ENCODE data around the gene PTPRN2.

Gene PTPRN2

DNA sequence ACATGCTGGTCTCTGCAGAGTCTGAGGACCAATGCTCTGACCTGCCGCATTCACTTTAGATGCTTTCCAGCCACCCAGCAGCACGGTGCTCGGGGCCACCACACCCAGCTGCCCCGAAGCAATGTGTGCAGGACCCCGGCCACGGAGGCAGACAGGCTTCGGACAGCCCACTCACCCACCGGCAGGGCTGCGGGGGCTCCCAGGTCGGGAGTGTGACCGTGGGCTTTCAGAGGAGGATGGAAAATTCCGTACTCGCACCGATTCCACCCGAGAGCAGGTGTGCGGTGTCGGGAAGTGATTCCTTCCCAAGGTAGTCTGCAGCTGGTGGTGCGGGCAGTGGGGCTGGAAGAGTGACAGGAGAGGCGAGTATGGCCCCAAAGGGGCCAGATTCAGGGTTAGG lies 1059.9 kb downstream of the PTPRN2 start:
- no peak overlapping the region for H3K4me3 ChIP-seq (ENCODE audit: low read depth, low read length)

DNA sequence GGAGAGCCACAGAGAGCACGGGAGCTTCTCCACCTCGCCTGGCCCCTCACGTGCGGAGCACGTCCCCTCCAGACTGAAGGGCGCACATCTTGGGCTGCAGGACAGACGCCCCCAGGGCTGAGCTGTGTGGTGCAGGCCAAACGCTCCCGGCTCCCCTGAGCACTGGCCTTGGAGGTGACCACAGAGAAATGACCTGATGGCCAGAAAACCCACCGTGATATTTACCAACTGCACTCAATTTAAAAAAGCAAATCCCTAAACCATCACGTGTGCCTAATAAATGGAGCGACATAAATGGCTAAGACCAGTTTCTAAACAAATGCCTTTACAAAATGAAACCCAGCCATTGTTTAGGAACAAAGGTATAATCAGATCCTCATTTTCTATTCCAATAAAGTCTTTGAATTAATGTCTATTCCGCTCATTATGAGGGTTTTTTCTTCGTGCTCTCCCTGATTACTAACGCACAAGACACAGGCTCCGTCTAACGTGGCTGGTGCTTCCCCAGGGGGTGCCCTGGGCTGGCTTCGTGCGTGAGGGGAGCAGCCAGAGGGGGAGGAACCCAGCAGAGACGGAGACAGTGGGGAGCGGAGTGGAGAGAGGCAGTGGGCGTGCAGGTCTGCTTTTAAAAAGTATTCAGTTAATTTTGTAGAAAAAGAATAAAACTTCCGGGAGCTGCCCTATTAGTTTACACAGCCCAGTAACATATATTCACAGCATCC lies 1060.5 kb downstream of the PTPRN2 start:
- no peak overlapping the region for H3K4me3 ChIP-seq (ENCODE audit: low read depth, low read length)

DNA sequence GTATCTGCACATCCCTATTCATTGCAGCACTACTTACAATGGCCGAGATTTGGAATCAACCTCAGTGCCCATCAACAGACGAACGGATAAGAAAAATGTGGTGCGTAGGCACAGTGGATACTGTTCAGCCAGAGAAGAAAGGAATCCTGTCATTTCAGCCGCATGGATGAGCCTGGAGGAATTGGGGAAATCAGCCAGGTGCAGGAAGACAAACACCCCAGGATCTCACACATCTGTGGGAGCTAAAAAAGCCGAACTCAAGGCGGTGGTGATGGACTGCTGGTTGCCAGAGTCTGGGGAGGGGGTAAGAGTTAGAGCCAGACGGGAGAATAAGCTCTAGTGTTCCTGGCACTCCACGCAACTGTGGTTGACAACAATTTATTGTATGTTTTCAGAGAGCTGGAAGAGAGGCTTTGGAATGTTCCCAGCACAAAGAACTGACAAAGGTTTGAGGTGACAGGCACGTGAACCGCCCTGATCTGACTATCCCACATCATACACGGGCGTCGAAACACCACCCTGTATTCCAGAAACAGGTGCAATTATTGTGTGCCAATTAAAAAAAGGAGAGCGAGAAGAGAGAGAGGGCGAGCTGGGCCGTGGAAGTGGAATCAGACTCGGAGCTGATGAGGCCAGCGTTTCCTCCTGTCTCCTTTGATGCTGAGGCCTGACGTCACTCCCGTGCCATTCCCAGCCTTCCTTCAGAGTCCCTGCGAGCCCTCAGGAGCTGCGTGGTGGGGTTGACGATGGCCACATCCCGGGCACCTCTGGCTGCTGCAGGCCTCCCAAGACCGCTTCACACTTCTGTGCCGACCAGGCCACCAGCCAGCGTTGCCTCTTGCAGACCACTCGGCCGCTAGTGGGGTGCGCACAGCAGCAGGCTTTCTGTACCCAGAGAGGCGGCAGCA lies 1061.4 kb downstream of the PTPRN2 start:
- no peak overlapping the region for H3K4me3 ChIP-seq (ENCODE audit: low read depth, low read length)

DNA sequence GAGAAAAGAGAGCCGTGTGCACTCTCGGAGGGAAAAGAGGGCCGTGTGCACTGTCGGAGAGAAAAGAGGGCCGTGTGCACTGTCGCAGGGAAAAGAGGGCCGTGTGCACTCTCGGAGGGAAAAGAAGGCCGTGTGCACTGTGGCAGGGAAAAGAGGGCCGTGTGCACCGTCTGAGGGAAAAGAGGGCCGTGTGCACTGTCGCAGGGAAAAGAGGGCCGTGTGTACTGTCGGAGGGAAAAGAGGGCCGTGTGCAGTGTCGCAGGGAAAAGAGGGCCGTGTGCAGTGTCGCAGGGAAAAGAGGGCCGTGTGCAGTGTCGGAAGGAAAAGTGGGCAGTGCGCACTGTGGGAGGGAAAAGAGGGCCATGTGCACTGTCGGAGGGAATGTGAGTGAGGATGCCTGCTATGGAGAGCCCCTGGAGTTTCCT lies 1062.1 kb downstream of the PTPRN2 start:
- no peak overlapping the region for H3K4me3 ChIP-seq (ENCODE audit: low read depth, low read length)

DNA sequence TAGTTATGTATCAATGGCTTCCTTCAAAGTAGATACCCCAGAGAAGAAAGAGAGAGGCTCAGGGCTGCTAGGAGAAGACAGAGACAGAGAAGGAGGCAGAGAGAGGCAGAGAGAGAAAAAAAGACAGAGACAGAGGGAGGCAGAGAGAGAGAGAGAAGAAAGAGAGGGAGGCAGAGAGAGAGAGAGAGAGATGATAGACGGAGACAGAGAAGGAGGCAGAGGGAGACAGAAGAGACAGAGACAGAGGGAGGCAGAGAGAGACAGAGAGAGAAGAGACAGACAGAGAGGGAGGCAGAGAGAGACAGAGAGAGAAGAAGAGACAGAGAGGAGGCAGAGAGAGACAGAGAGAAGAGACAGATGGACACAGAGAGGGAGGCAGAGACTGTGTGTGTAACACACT lies 1062.9 kb downstream of the PTPRN2 start:
- no peak overlapping the region for H3K4me3 ChIP-seq (ENCODE audit: low read depth, low read length)

DNA sequence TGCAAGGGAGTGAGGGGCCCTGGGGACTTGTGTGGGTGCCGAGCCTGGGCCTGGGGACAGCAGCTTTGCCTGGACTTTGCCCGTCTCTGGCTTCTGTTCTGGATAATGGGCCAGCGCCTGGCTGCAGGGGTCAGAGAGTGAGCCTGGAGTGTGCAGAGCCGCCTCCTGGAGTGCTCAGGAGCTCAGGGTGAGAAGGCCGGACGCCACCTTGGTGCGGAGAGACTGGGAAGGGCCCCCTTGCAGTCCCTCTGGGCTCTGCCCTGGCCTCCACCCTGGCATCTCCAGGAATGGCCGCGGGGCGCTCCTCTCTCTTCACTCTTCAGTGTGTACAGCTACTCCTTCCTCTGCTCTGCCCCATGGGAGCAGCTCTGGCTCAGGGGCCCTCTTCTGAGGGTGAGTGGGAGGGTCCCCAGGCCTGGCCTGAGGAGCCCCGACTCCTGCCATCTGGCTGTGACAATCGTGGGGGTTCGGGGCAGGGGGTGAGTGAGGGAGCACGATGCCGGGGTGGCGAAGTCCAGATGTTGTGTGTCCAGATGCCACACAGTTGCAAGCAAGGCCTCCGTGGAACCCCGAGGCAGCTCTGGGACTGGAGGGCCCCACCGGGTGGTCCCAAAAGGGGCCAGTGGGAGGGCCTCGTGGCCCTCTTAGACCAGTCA lies 1063.7 kb downstream of the PTPRN2 start:
- no peak overlapping the region for H3K4me3 ChIP-seq (ENCODE audit: low read depth, low read length)

DNA sequence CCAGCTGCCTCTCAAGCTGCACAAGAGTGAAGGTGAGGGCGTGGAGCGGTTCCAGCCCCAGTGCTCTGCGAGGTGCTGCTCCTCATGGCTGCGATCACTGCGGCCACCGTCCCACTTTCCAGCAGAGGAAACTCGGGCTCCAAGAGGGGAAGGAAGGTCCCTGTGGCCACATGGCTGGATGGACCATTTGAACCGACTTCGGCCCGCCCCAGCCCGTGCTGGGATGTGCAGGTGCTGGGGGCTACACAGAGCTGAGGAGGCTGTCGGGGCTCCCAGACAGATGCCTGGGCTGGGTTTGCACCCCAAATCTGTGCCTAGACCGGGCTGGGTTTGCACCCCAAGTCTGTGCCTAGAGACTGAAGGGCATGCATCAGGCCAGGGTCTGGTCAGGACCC lies 1064.3 kb downstream of the PTPRN2 start:
- no peak overlapping the region for H3K4me3 ChIP-seq (ENCODE audit: low read depth, low read length)

DNA sequence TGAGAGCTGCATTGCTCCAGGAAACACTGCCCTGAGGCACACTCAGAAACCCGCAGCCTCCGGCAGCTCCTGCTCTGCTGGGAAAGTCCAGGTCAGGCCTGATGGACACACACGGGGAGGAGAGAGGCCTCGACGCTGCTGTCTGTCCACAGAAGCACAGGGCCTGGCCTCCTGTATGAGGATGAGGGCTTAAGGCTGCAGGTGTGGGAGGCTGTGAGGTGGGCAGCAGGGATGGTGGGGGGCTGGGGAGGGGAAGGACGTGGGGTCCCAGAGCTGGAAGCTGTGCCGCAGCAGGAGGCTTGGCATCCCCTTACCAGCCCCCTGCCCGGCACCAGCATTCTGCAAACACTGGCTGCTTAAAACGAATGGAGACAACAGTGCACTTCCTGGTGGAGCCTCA lies 1064.7 kb downstream of the PTPRN2 start:
- no peak overlapping the region for H3K4me3 ChIP-seq (ENCODE audit: low read depth, low read length)

DNA sequence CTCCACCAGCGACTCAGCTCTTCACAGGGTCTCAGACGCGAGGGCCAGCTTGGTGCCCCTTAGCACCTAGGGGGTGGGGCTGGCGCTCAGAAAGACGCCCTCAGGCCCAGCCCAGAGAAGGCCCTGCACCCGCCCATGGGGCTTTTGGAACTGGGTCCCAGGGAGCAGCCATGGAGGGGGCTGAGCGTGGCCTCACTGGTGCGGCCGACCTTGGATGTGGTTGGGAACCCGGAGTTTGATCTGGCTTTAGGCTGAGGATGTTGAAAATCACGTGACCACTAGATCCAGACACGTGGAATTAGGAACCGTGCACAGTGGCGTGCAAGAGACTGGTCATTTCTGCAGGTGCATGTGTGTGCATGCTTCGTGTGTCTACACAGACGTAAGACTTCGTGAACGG lies 1065.4 kb downstream of the PTPRN2 start:
- H3K4me3 ChIP-seq (ENCODE audit: low read depth, low read length) = no peak overlapping the region

DNA sequence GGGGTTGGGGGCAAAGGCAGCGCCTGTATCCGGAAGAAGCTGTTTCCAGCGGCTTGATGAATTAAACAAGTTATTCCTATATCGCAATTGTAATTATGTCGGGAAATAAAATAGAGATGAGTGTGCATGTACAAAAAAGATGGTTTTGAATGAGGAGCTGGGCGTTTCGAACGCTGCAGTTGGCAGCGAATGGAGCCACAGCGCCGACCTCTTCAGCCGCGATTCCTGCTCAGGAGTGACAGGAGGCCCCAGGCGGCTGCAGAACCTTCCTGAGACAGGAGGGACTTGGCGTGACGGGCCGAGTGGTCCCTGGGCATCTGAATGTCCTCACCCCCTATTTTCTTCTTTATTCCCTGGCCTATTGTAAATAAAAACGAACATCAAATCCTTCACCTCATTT lies 1065.9 kb downstream of the PTPRN2 start:
- H3K4me3 ChIP-seq (ENCODE audit: low read depth, low read length) = no peak overlapping the region

DNA sequence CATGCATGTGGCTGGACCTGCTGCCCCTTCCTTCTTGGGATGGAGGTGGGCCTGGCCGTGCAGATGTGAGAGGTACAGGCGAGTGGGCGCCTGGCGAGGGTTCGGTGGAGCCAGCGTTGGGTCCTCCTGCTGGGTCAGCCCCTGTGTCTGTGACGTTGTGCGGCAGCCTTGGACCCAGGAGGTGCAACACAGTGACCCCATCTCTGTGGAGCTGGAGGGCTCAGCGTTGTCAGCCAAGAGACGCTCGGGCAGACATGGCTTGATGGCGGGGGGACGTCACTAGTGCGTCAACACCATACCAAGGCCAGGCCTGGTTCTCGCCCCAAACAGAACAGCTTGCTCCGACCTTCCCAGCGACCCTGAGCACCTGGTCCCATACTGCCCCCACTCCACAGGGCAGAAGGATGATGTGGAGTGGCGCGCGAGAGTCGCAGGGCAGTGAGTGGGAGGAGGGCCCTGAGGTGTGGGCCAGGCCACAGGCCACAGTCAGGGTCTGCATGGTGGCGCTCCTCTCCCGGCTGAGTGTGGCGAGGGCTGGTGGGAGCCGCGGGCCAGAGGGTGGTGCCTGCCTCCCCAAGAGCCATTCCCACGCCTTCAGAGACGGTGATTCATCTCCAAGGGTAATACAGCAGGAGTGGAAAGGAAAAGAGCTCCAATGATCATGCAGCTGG lies 1066.4 kb downstream of the PTPRN2 start:
- no peak overlapping the region for H3K4me3 ChIP-seq (ENCODE audit: low read depth, low read length)

DNA sequence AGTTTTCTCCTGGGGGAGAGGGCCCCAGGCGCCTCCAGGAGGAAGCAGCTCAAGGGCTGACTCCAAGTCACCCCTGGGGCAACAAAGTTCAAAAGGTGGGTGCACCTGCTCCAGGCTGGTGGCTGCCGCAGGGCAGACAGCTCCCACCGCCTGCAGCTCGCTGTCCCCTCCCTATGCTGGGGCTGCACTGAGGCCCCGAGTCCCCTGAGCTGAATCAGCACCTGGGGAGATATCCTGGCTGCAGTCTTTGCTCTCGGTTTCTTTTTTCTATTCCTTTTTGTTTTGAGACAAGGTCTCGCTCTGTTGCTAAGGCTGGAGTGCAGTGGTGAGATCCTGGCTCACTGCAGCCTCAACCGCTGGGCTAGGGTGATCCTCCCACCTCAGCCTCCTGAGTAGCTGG lies 1067.4 kb downstream of the PTPRN2 start:
- H3K4me3 ChIP-seq (ENCODE audit: low read depth, low read length) = no peak overlapping the region

DNA sequence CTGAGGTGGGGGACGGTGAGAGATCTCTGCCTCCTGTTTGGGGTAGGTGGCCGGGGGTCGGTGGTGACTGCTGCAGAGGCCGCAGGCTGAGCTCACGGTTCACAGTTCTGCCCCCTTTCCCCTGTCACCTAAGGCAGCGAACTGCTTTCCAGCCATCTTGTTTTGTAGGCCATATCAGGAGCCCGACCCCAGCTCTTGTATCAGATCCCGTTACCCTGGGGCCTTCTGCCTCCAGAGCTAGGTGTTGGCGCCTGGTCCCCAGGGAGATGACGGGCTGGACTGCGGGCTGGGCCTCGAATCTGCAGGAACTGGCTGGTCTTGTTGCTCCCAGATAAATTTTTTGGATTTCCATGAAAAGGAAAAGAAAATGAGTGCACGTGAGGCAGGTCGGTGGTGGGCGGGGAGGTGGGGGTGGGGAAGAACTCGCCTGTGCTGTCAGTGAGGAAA lies 1067.8 kb downstream of the PTPRN2 start:
- no peak overlapping the region for H3K4me3 ChIP-seq (ENCODE audit: low read depth, low read length)

DNA sequence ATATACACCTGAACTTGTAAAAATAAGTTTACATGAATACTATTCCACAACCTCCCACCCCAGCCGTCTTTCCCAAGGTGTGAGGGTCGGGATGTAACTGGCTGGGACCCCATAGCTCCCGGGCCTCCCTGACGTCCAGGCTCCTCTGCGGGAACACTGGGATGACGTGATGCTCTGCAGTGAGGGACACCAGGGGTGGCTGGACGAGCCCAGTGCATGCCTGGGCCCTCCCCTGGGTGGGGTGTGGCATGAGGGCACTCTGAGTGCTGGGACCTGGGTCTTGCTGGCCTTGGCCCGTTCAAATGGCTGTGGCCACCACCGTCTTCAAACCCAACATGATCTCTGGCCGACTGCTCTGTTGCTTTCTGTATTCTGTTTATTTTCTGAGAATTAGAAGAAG lies 1068.4 kb downstream of the PTPRN2 start:
- no peak overlapping the region for H3K4me3 ChIP-seq (ENCODE audit: low read depth, low read length)

DNA sequence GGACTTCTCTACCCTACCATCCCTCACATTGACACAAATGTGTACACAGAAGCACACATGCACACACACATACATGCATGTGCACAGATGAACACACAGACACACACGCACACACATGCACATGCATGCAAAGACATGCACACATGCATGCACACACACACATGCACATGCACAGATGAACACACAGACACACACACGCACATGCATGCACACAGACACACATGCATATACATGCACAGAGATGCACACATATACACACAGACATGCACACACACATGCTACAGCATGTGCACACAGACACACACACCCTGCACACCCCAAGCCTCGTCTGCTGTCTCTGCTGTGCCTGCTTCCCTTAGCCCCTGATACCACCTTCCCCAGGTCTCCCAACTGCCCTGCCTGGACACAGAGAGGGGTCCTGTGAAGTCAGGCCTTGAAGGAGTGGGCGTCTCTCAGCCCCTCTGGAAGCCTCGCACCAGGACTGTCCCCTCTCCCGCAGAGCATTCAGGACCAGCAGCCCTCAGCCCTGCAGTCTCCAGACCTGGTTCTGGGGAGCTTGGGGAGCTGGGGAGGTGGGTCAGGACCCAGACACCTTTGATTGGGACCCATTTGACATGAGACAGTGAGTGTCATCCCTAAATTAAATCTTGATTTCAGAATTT lies 1069.0 kb downstream of the PTPRN2 start:
- H3K4me3 ChIP-seq (ENCODE audit: low read depth, low read length) = no peak overlapping the region

DNA sequence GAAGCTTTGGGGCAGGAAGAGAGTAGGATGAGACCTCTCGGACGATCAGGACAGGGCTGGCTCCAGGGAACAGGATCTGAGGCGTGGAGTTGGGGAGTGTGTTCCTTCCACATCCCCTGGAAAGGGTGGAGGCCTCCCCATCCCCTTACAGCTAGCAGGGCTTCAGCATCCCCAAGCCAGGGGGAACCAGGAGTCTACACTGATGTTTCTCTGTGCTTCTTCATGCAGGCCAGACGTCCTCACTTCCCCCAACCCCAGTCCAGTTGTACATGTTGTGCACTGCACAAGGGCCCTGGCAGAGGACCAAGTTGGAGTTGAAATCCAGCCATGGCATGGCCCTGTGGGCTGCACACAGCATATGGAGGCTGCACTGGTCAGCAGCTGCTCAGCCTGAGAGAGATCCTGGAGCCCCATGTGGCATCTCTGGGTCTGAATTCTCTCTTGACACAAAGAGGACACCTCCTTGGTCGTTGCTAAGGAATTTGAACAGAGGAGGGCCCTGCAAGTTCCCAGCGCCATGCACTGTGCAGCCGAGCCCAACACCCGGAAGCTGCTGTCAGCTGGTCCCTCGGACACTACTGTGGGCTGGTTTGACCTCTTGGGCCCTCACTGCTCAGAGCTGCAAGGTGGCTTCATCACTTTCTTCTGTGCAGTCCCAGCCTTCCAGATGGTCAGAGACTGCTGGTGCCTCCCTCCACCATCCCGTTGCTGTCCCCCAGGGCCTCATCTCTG lies 1069.7 kb downstream of the PTPRN2 start:
- H3K4me3 ChIP-seq (ENCODE audit: low read depth, low read length) = no peak overlapping the region

DNA sequence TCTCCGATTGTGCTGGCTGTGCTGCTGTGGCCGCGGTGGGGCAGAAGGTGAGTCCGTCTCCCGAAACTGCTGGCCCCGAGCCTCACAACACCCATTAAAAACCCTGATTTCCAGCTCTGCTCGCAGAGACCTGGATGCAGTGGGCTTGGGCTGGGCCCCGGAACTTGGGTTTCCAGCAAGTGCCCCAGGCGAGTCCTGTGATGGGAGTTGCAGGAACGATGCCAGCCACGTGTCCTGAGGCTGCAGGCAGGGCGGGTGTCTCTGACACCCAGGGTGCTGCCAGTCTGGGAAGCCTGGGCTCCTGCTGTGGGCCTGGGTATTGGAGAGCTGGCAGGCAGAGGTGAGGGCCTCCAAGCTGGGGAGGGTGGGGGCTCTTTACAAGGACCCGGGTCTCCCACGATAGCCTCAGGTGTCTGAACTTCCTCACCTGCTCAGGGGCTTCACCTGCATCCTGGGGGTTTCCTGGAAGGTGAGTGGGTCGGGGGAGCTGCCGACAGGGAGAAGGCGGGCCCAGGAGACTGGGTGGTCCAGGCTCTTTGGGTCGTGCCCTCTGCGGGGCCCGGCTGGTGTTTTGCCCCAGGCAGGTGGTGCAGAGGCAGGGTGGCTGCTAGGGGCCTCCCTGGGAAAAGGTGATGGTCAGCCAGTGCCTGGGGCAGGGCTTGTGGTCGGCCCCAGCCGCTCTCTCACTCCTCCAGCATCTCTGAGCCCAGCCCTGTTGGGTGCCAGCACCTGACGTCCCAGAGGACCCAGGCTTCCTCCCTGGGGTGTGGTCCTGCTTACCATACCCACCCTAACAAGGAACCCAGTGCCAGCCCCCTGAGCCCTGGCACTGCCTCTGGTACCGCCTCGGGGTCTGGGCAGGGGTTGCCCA lies 1070.5 kb downstream of the PTPRN2 start:
- H3K4me3 ChIP-seq (ENCODE audit: low read depth, low read length) = no peak overlapping the region

DNA sequence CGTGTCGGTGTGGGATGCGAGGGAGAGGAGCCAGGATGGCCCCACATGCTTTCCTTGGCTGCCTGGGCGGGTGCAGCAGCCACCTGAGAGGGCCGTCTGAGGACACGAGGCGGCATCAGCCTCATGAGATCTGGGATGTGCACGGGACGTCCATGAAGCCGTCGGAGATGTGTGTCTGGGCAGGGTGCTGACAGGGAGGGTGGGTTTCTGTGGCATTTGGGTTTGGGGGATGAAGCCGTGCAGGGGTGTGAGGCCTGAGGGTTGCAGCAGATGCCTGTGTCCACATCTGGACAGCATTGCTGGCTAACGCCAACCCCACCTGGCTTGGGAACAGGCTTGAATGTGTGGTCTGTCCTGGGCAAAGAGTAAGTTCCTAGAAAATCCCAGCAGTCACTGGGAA lies 1071.3 kb downstream of the PTPRN2 start:
- no peak overlapping the region for H3K4me3 ChIP-seq (ENCODE audit: low read depth, low read length)

Measured in iPS-11a (cell line).